Measurements from ENCODE around the gene OSBPL7. TPM values are rescaled to one million over a fixed set of nuclear protein-coding genes. Genes with fewer than 3 reads are reported as not detected.

OSBPL7 gene
- total RNA-seq, 6 experiments from 2014 or later, result 0.62 to 2.2 (median 1.4) TPM

DNA sequence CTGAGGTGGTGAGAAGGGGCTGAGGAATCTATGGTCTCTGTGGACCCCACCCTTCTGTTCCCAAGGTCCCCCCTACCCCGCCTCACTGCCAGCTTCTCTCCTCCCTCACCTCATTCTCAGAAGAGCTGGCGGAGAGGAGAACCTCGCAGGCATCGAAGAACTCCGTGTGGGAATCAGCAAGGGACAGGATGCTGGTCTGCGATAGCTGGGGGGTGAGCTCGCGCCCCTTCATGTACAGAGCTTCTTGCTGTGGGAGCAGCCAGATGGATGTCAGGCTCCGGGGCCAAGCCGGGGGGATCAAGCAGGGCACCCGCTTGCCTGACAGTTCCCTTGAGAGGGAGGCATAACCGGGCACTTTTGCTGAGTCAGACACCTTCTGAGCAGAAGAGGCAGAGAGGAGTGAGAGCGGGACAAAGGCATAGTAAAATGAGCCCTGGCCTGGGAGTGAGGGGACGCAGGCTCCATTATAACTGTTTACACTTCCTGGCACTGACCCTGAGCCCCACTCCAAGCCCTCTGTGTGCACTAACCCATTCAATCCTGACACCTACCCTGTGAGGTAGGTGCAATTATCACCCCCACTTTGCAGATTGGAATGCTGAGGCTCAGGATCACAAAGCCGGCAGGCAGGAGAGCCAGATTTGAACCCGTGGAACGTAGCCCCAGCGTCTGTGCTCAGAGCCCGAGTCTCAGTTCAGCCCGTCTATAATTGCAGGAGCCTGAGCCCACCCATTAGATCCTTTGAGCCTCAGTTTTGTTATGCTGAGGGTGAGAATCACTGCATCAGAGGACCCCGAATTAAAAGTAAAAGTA, 6.3 kb downstream of the OSBPL7 start:
- H3K4me1 ChIP-seq, result no peaks in the 10 kb centered on the region
- intact Hi-C loops (cut with DNase I), result no loop called here
- no peaks in the 10 kb centered on the region for H3K27me3 ChIP-seq
- ATAC-seq (no peak), DNase-seq (no peak)
- H3K36me3 ChIP-seq, result no peaks in the 10 kb centered on the region
- H3K4me3 ChIP-seq, result no peak overlapping the region
- H3K9me3 ChIP-seq, result no peaks in the 10 kb centered on the region
- no peak overlapping the region for H3K27ac ChIP-seq
- TF ChIP-seq, protein P1, sequence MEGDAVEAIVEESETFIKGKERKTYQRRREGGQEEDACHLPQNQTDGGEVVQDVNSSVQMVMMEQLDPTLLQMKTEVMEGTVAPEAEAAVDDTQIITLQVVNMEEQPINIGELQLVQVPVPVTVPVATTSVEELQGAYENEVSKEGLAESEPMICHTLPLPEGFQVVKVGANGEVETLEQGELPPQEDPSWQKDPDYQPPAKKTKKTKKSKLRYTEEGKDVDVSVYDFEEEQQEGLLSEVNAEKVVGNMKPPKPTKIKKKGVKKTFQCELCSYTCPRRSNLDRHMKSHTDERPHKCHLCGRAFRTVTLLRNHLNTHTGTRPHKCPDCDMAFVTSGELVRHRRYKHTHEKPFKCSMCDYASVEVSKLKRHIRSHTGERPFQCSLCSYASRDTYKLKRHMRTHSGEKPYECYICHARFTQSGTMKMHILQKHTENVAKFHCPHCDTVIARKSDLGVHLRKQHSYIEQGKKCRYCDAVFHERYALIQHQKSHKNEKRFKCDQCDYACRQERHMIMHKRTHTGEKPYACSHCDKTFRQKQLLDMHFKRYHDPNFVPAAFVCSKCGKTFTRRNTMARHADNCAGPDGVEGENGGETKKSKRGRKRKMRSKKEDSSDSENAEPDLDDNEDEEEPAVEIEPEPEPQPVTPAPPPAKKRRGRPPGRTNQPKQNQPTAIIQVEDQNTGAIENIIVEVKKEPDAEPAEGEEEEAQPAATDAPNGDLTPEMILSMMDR (IDR thresholded peaks at IDR 0.05), result no peak
- no peak for TF ChIP-seq POLR2A (IDR thresholded peaks at IDR 0.05)
- WGBS (ENCODE audit: insufficient coverage, low coverage, low lambda C conversion rate, missing lambda C conversion rate), result 85% methylated on average over 5 of the region's 21 CpGs

DNA sequence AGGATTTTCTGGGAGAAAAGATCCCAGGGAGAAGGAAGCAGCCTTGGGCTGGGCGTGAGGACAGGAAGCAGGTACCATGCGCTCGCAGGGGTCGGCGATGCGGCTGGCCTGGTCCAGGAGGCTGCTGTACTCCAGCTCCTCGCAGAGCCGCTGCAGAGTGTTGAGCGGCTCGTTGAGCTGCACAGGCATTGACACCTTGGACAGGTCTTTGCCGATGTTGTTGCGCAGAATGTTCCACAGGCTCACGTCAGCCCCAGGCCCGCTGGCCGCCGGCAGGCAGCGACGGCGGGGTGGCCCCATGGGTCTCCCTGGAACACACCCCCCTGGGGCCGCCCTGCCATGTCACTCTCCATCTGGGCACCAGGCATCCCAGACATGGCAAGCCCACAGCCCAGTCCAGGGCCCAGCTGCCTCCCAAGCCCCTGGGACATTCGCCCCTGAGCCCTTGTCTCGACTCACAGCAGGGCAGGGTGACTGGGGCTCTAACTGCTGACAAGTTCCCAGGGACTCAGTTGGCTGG, 8.0 kb downstream of the OSBPL7 start:
- DNase-seq (no peak), ATAC-seq (no peak)
- H3K27ac ChIP-seq, result no peak overlapping the region
- no peaks in the 10 kb centered on the region for H3K36me3 ChIP-seq
- no peak for TF ChIP-seq POLR2A (IDR thresholded peaks at IDR 0.05)
- TF ChIP-seq, protein P1 (IDR thresholded peaks at IDR 0.05), result no peak
- 80% methylated on average over 2 of the region's 22 CpGs for WGBS (ENCODE audit: insufficient coverage, low coverage, low lambda C conversion rate, missing lambda C conversion rate)
- H3K4me3 ChIP-seq, result no peak overlapping the region
- H3K4me1 ChIP-seq, result no peaks in the 10 kb centered on the region
- H3K9me3 ChIP-seq, result no peaks in the 10 kb centered on the region
- no peaks in the 10 kb centered on the region for H3K27me3 ChIP-seq
- intact Hi-C loops (cut with DNase I), result no loop called here

DNA sequence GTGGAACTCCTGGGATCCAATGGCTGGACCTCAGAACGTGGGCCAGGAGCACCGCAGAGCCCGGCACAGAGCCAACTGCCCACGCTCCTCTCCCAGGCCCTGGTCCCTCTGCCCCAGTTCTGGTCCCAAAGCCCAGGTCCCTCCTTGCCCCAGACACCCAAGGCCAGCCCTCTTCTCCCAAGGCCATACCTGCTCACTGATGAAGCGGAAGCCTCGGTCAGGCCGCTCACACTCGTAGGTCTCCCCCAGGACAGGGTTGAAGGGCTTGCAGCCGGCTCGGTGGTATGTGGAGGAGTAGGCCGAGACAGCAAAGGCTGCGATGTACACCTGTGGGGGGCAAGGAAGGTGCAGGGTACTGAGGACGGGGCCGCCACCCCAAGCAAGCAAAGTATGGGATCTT, 8.5 kb downstream of the OSBPL7 start:
- DNase-seq, result peak in 1 of 3 donors; percentile 44
- intact Hi-C loops (cut with DNase I), result no loop called here
- no peak for TF ChIP-seq POLR2A (IDR thresholded peaks at IDR 0.05)
- TF ChIP-seq, protein P1 (IDR thresholded peaks at IDR 0.05), result no peak
- H3K9me3 ChIP-seq, result no peaks in the 10 kb centered on the region
- no peak for ATAC-seq
- no peaks in the 10 kb centered on the region for H3K4me1 ChIP-seq
- H3K27me3 ChIP-seq, result no peaks in the 10 kb centered on the region
- H3K4me3 ChIP-seq, result no peak overlapping the region
- WGBS (ENCODE audit: insufficient coverage, low coverage, low lambda C conversion rate, missing lambda C conversion rate), result 79% methylated on average over 11 of the region's 14 CpGs
- H3K36me3 ChIP-seq, result no peaks in the 10 kb centered on the region
- no peak overlapping the region for H3K27ac ChIP-seq

DNA sequence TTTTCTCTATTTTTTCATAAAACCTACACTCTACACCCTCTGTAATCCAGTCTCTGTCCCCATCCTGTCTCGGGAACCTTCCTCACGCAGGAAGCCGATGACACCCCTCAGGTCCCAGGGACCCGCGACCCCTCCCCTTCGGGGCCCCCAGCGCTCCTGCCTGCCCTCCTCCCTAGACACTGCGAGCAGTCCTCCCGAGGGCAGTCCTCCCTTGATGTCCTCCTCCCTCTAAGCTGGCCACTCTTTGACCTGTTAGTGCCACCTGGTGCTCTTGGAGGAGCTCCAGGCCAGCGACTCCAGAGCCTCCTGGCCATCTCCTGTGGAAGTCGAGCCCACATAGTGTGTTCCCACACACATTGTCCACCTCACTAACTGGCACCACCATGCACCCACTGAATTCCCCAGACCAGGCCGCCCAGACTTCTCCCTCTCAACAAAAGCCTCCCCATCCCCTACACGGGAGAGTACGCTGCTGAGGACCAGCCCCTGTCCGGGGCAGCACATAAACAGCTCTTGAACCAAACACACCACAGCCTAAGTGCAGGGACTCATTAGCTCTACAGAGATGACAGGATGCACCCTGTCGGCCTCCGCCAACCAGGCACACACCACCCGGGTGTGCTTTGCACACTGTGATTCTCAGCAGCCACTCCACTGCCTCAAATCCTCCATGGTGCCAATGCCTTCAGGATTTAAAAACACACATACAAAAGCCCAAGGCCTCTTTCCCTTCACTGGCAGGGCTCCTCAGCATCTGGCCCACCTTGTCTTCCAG, 9.3 kb downstream of the OSBPL7 start:
- DNase-seq (peak in 2 of 3 donors; percentile 14 to 43), ATAC-seq (no peak)
- Histone ChIP-seq H3K27ac (no peak overlapping the region), H3K36me3 (no peaks in the 10 kb centered on the region), H3K9me3 (no peaks in the 10 kb centered on the region), H3K27me3 (no peaks in the 10 kb centered on the region), H3K4me3 (no peak overlapping the region), H3K4me1 (no peaks in the 10 kb centered on the region)
- TF ChIP-seq, protein P1 (IDR thresholded peaks at IDR 0.05), result no peak
- no peak for TF ChIP-seq POLR2A (IDR thresholded peaks at IDR 0.05)
- intact Hi-C loops (cut with DNase I), result no loop called here
- whole genome bisulfite sequencing (ENCODE audit: insufficient coverage, low coverage, low lambda C conversion rate, missing lambda C conversion rate), result 70% methylated on average over 10 of the region's 18 CpGs
